CD4-positive, alpha-beta T cell (primary cell): ENCODE data around the gene AVPR1B. TPM values are rescaled to one million over a fixed set of nuclear protein-coding genes. Genes with fewer than 3 reads are reported as not detected.

Experiments
- ATAC-seq: fragments of 200-7000 bp; cut with Tn5 transposase; one replicate; pipeline ENCODE4 v1.10.0; 2022; ENCODE audit warnings: mild to moderate bottlenecking; ENCODE audit not compliant: poor library complexity
- CTCF ChIA-PET: fragments of 350-600 bp; sonication (Branson Sonifier 250); formaldehyde crosslinking; loops from one replicate; lab custom pipeline; 2021; ENCODE audit warnings: antibody characterized with exemption, inconsistent platforms; lab: Charles Lee
- POLR2A ChIA-PET: fragments of 350-600 bp; sonication (Branson Sonifier 250); formaldehyde crosslinking; loops from one replicate; lab custom pipeline; 2021; ENCODE audit warnings: antibody characterized with exemption, inconsistent platforms; lab: Charles Lee
- DNase-seq, 14 experiments: peaks; one replicate each; pipeline ENCODE4 v3.0.0-alpha.2; 2013 to 2020; ENCODE audit warnings: mixed read lengths in 2 of 14
- H3K27ac ChIP-seq, 2 donors: one replicate each; pipeline versions ENCODE4 v1.5.1 to v1.7.0; 2013; ENCODE audit warnings: low read length in 2 of 2, low read depth in 1 of 2, mild to moderate bottlenecking in 1 of 2
- H3K27me3 ChIP-seq, 2 experiments: 1 replicate in 1 of 2; 2 replicates in 1 of 2; pipeline versions ENCODE4 v1.6.1 to v1.7.0; 2013; ENCODE audit warnings: low read length in 2 of 2, control low read depth in 1 of 2, mild to moderate bottlenecking in 1 of 2, moderate library complexity in 1 of 2; ENCODE audit not compliant: insufficient read depth in 2 of 2, control insufficient read depth in 1 of 2
- H3K36me3 ChIP-seq: one replicate; pipeline ENCODE4 v1.6.1; 2013; ENCODE audit warnings: low read length, control low read depth; ENCODE audit not compliant: insufficient read depth
- H3K4me1 ChIP-seq: one replicate; pipeline ENCODE4 v1.6.1; 2013; ENCODE audit warnings: low read length, control low read depth; ENCODE audit not compliant: insufficient read depth
- H3K4me3 ChIP-seq: one replicate; pipeline ENCODE4 v1.5.1; 2013; ENCODE audit warnings: mild to moderate bottlenecking, low read length, moderate library complexity
- H3K9me3 ChIP-seq, 2 experiments: 1 replicate in 1 of 2; 2 replicates in 1 of 2; pipeline versions ENCODE4 v1.6.1 to v1.7.0; 2013; ENCODE audit warnings: low read length in 2 of 2, mild to moderate bottlenecking in 2 of 2, control low read depth in 1 of 2, moderate library complexity in 1 of 2; ENCODE audit not compliant: control insufficient read depth in 1 of 2, insufficient read depth in 1 of 2
- H3K27ac Mint-ChIP-seq: one replicate; pipeline ENCODE4 v1.8.0; 2020; ENCODE audit warnings: mixed read lengths
- H3K27me3 Mint-ChIP-seq: one replicate; pipeline ENCODE4 v1.8.0; 2021; ENCODE audit warnings: mixed read lengths
- H3K36me3 Mint-ChIP-seq: one replicate; pipeline ENCODE4 v1.8.0; 2021; ENCODE audit warnings: low read depth, mixed read lengths
- H3K4me1 Mint-ChIP-seq: one replicate; pipeline ENCODE4 v1.8.0; 2021; ENCODE audit warnings: low read depth, mixed read lengths
- H3K4me3 Mint-ChIP-seq: one replicate; pipeline ENCODE4 v1.8.0; 2020; ENCODE audit warnings: mild to moderate bottlenecking, mixed read lengths
- H3K9me3 Mint-ChIP-seq: one replicate; pipeline ENCODE4 v1.8.0; 2020; ENCODE audit warnings: mixed read lengths
- intact Hi-C, 2 experiments: fragments of 100-400 bp; cut with DNase I in 1 of 2; cut with micrococcal nuclease in 1 of 2; formaldehyde crosslinking; loops; one replicate each; pipeline versions ENCODE4 v1.15.1 to v1.9.0; 2023 to 2025; cut with DNase I, micrococcal nuclease
- total RNA-seq, 174 experiments: library from RNA in 2 of 174; stranded (reverse) in 2 of 174; gene quantifications; one replicate each; pipeline ENCODE4 v1.2.3 and lab custom pipeline; 2021 to 2026
- TF ChIP-seq, protein P1 (sequence below): fragments of 200-600 bp; IDR thresholded peaks from one replicate; pipeline ENCODE4 v1.8.0; 2022; ENCODE audit warnings: antibody characterized with exemption, mild to moderate bottlenecking

Gene AVPR1B
- total RNA-seq, 2 experiments from 2014 or later: not detected

DNA sequence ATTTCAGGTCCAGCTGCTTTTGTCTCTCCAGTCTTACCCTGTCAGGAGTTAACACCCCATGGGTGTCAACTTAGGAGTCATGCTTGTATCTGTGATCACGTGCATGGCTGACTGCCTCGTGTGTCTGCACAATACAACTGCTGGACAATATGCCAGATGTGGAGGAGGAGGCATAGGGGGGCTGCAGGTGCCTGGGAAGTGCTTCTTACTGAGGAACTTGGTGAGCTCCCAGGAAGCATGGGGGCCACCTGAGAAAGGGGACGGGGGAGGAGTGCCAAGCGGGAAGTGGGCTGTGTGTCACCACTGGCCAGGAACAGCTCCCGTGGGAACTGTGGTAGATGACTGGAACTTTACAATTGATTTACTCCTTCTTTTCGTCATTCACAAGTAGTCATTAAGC, 54.7 kb downstream of the AVPR1B start:
- H3K9me3 ChIP-seq: peaks cover 0 to 7% of the 10 kb centered on the region in 2 experiments
- no peak overlapping the region for H3K4me3 ChIP-seq
- POLR2A ChIA-PET: no interaction called here
- H3K36me3 ChIP-seq: no peaks in the 10 kb centered on the region
- intact Hi-C loops: no loop called here
- ATAC-seq: no peak
- no peak overlapping the region for H3K27ac ChIP-seq
- Mint-ChIP-seq H3K36me3 (no peaks in the 10 kb centered on the region), H3K27ac (no peak overlapping the region), H3K27me3 (no peaks in the 10 kb centered on the region), H3K9me3 (no peaks in the 10 kb centered on the region), H3K4me3 (no peak overlapping the region), H3K4me1 (peaks cover 8% of the 10 kb centered on the region)
- no peaks in the 10 kb centered on the region for H3K27me3 ChIP-seq
- H3K4me1 ChIP-seq: peaks cover 1% of the 10 kb centered on the region
- TF ChIP-seq, protein P1, sequence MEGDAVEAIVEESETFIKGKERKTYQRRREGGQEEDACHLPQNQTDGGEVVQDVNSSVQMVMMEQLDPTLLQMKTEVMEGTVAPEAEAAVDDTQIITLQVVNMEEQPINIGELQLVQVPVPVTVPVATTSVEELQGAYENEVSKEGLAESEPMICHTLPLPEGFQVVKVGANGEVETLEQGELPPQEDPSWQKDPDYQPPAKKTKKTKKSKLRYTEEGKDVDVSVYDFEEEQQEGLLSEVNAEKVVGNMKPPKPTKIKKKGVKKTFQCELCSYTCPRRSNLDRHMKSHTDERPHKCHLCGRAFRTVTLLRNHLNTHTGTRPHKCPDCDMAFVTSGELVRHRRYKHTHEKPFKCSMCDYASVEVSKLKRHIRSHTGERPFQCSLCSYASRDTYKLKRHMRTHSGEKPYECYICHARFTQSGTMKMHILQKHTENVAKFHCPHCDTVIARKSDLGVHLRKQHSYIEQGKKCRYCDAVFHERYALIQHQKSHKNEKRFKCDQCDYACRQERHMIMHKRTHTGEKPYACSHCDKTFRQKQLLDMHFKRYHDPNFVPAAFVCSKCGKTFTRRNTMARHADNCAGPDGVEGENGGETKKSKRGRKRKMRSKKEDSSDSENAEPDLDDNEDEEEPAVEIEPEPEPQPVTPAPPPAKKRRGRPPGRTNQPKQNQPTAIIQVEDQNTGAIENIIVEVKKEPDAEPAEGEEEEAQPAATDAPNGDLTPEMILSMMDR: no peak
- DNase-seq: no peak
- CTCF ChIA-PET: no interaction called here

DNA sequence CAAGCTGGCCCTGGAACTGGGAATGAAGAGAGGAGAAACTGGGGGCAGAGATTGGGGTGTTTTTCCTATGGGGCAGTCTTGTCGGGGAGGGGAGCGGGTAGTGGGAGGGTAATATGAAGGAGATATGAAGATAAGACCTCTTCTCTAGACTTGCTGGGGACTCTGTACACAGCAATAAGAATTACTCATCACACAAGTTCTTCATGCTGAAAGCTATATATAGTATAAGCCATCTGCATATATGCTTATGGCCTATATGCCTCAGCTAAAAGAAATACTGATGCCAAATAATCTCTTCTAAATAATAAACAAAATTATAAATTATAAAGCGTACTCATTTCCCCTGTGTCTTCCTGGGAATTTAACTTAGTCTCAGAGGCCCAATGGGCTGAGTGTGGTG, 56.3 kb downstream of the AVPR1B start:
- no peak overlapping the region for H3K4me3 ChIP-seq
- no peaks in the 10 kb centered on the region for H3K36me3 Mint-ChIP-seq
- H3K4me3 Mint-ChIP-seq: no peak overlapping the region
- H3K4me1 ChIP-seq: no peaks in the 10 kb centered on the region
- H3K4me1 Mint-ChIP-seq: no peaks in the 10 kb centered on the region
- intact Hi-C loops: no loop called here
- H3K27me3 ChIP-seq: no peaks in the 10 kb centered on the region
- no peaks in the 10 kb centered on the region for H3K9me3 Mint-ChIP-seq
- H3K36me3 ChIP-seq: no peaks in the 10 kb centered on the region
- H3K9me3 ChIP-seq: peaks cover 0 to 7% of the 10 kb centered on the region in 2 experiments
- ATAC-seq (no peak), DNase-seq (no peak)
- no peaks in the 10 kb centered on the region for H3K27me3 Mint-ChIP-seq
- ChIA-PET POLR2A (no interaction called here), CTCF (no interaction called here)
- no peak overlapping the region for H3K27ac Mint-ChIP-seq
- no peak overlapping the region for H3K27ac ChIP-seq
- TF ChIP-seq, protein P1: no peak

Other genes with a start within 250 kb of the AVPR1B start
- not detected for gene SLC26A9, start 173.9 kb downstream of the AVPR1B start, total RNA-seq
- gene RAB7B, start 114.0 kb downstream of the AVPR1B start, total RNA-seq: under 1 TPM in 1 of 2 experiments, not detected in 1; 0.08 TPM
- not detected for gene CTSE, start 93.5 kb downstream of the AVPR1B start, total RNA-seq
- gene RHEX, start 64.2 kb downstream of the AVPR1B start, total RNA-seq: not detected
- gene FAM72A, start 85.5 kb upstream of the AVPR1B start, total RNA-seq: 1 to 10 TPM in 1 of 2 experiments, under 1 TPM in 1; 0.66 to 1.2 TPM
- 10 to 100 TPM; 15.2 to 17.7 TPM for gene SRGAP2, start 86.2 kb upstream of the AVPR1B start, total RNA-seq